Muscle of leg (tissue), 11 donors: ENCODE measurements around the gene MRPL42. TPM values are rescaled to one million over a fixed set of nuclear protein-coding genes. Genes with fewer than 3 reads are reported as not detected.
"Not testable (repeated sequence)": the region's sequence is repeated elsewhere in the genome, so short reads cannot be mapped to it uniquely, and the experiment has no call there.

Source experiments
- DNase-seq: peaks from one replicate; pipeline ENCODE4 v3.0.0; 2013
- H3K27ac ChIP-seq: one replicate; pipeline ENCODE4 v1.5.1; 2013; ENCODE audit warnings: mild to moderate bottlenecking, low read length, control low read depth
- H3K27me3 ChIP-seq: one replicate; pipeline ENCODE4 v1.6.1; 2013; ENCODE audit warnings: low read length; ENCODE audit not compliant: control insufficient read depth, insufficient read depth
- H3K36me3 ChIP-seq: one replicate; pipeline ENCODE4 v1.6.1; 2013; ENCODE audit warnings: low read length; ENCODE audit not compliant: control insufficient read depth, insufficient read depth
- H3K4me1 ChIP-seq: one replicate; pipeline ENCODE4 v1.6.1; 2013; ENCODE audit warnings: low read length; ENCODE audit not compliant: control insufficient read depth, insufficient read depth
- H3K4me3 ChIP-seq: one replicate; pipeline ENCODE4 v1.5.1; 2013; ENCODE audit warnings: low read length, control low read depth
- H3K9me3 ChIP-seq: replicated peaks from 2 replicates; pipeline ENCODE4 v1.6.1; 2013; ENCODE audit warnings: low read depth, low read length; ENCODE audit not compliant: control insufficient read depth
- WGBS: methylation state at CpG from one replicate; pipeline ENCODE4 v1.1.5; 2013; ENCODE audit warnings: missing lambda C conversion rate; ENCODE audit not compliant: insufficient coverage; 5-methylcytosine and 5-hydroxymethylcytosine counted together
- polyA plus RNA-seq, 8 donors: library from polyadenylated mRNA; unstranded; fragments of 120-200 nt; gene quantifications; one replicate each; pipeline versions ENCODE4 v1.2.1 to v1.2.3, GENCODE V29; 2013; ENCODE audit warnings: inconsistent platforms in 1 of 8, low replicate concordance in 1 of 8; ENCODE audit not compliant: insufficient read length in 8 of 8, insufficient read depth in 1 of 8
- total RNA-seq: library from RNA; stranded (reverse); fragments of 120-200 nt; gene quantifications from one replicate; pipeline ENCODE4 v1.2.4, GENCODE V29; 2013

Gene MRPL42
- total and polyA plus RNA-seq, 9 donors, result 29.5 to 44.9 (median 31.8) TPM

DNA sequence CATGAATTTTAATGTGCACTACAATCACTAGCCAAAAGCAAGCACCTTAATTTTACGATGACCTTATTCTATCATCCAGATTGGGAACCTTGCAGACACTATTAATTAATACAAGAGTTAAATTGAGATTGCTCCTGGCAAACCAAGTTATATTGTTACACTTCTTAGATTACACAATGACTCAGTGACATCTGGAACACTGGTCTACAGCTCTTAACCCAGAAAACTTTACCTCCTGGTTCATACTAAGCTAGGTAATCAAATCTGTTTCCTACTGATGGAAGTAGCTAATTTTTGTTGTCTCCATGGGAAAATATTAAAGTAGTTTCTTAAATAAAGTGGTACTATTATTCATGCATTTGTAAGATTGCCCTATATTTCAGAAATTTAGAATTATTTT lies 25.5 kb downstream of the MRPL42 start:
- not testable (repeated sequence) for H3K27me3 ChIP-seq, DNase-seq
- H3K36me3 ChIP-seq, result peaks cover 23% of the 10 kb centered on the region

DNA sequence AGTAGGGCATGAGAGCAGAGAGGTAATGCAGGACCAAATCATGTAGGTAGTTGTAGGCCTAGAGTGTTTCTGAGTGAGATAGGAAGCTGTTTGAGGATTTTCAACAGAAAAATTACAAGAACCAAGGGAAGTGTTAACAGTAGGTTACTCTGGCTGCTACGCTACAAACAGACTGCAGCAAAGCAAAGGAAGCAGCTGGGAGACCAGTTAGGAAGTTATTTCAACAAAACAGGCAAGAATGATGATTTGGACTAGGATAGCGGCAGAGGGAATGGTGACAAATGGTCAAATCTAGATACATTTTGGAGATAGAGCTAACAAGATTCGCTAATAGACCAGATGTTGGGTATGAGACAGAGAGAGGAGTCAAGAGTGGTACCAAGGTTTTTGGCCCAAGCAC lies 26.8 kb downstream of the MRPL42 start:
- DNase-seq, result no peak

More for the DNA sequence above, 25.5 kb downstream of the MRPL42 start:
- H3K9me3 ChIP-seq, H3K27ac ChIP-seq, H3K4me3 ChIP-seq, H3K4me1 ChIP-seq: not testable (repeated sequence)
- no CpG with 5 or more reads among the region's 1 CpG for WGBS

DNA sequence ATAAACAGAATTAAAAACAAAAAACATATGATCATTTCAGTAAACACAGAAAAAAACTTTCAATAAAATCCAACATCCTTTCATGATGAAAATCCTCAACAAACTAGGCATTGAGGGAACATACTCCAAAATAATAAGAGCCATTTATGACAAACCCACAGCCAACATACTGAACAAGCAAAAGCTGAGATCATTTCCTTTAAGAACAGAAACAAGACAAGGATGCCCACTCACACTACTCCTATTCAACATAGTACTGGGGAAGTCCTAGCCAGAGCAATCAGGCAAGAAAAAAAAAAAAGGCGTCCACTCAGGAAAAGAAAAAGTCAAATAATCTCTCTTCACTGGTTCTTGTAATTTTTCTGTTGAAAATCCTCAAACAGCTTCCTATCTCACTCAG lies 30.1 kb downstream of the MRPL42 start:
- Histone ChIP-seq H3K27me3 (no peaks in the 10 kb centered on the region), H3K36me3 (peaks cover 16% of the 10 kb centered on the region), H3K27ac (no peak overlapping the region), H3K4me1 (no peaks in the 10 kb centered on the region), H3K4me3 (no peak overlapping the region), H3K9me3 (no peaks in the 10 kb centered on the region)
- DNase-seq, result no peak
- WGBS, result no CpG with 5 or more reads among the region's 1 CpG

More for the DNA sequence above, 26.8 kb downstream of the MRPL42 start:
- Histone ChIP-seq H3K36me3 (peaks cover 23% of the 10 kb centered on the region), H3K27ac (no peak overlapping the region), H3K4me1 (no peaks in the 10 kb centered on the region), H3K4me3 (no peak overlapping the region), H3K9me3 (no peaks in the 10 kb centered on the region), H3K27me3 (no peaks in the 10 kb centered on the region)
- 85% methylated on average over 3 of the region's 3 CpGs for WGBS

DNA sequence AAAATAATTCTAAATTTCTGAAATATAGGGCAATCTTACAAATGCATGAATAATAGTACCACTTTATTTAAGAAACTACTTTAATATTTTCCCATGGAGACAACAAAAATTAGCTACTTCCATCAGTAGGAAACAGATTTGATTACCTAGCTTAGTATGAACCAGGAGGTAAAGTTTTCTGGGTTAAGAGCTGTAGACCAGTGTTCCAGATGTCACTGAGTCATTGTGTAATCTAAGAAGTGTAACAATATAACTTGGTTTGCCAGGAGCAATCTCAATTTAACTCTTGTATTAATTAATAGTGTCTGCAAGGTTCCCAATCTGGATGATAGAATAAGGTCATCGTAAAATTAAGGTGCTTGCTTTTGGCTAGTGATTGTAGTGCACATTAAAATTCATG lies 31.5 kb downstream of the MRPL42 start:
- H3K9me3 ChIP-seq, H3K4me1 ChIP-seq, H3K27ac ChIP-seq, DNase-seq, H3K4me3 ChIP-seq, H3K27me3 ChIP-seq: not testable (repeated sequence)
- H3K36me3 ChIP-seq, result peaks cover 18% of the 10 kb centered on the region
- no CpG with 5 or more reads among the region's 1 CpG for WGBS

DNA sequence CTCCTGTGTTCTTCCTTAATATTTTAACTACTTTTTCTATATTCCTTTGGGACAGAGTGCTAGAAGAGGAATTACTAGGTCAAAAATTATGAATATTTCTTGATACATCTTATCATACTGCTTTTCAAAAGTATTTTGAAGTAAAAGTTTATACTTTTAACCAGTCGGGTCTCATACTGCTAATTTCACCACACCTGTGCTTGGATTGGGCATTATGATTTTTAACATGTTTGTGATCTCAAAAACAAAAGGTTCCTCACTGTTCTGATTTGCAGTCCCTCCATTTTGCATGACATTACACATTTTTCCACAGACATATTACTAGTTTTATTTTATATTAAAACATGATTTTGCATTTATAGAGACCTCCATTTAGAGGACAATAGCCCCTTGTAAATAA lies 32.9 kb downstream of the MRPL42 start:
- Histone ChIP-seq H3K27ac (no peak overlapping the region), H3K4me3 (no peak overlapping the region), H3K27me3 (no peaks in the 10 kb centered on the region), H3K4me1 (no peaks in the 10 kb centered on the region), H3K36me3 (peaks cover 15% of the 10 kb centered on the region), H3K9me3 (no peaks in the 10 kb centered on the region)
- no CpG with 5 or more reads among the region's 1 CpG for whole genome bisulfite sequencing
- DNase-seq, result no peak

DNA sequence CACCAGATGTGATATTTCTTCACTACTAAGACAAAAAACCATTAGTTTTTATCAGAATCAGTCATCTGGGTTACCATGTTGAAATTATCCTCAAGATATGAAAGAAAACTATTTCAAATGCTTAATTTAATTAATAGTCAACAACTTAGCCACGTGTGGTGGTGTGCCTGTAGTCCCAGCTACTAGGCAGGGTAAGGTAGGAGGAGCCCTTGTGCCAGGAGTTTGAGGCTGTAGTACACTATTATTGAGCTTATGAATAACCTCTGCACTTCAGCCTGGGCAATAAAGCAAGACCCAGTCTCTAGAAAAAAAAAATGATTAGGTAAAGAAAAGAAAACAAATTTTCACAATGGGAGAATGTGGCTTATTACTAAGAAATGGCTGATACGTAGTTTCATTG lies 33.4 kb downstream of the MRPL42 start:
- no peak for DNase-seq
- H3K4me3 ChIP-seq, result no peak overlapping the region
- H3K27ac ChIP-seq, result no peak overlapping the region
- no peaks in the 10 kb centered on the region for H3K27me3 ChIP-seq
- H3K4me1 ChIP-seq, result no peaks in the 10 kb centered on the region
- no CpG with 5 or more reads among the region's 2 CpGs for WGBS
- peaks cover 15% of the 10 kb centered on the region for H3K36me3 ChIP-seq
- no peaks in the 10 kb centered on the region for H3K9me3 ChIP-seq

DNA sequence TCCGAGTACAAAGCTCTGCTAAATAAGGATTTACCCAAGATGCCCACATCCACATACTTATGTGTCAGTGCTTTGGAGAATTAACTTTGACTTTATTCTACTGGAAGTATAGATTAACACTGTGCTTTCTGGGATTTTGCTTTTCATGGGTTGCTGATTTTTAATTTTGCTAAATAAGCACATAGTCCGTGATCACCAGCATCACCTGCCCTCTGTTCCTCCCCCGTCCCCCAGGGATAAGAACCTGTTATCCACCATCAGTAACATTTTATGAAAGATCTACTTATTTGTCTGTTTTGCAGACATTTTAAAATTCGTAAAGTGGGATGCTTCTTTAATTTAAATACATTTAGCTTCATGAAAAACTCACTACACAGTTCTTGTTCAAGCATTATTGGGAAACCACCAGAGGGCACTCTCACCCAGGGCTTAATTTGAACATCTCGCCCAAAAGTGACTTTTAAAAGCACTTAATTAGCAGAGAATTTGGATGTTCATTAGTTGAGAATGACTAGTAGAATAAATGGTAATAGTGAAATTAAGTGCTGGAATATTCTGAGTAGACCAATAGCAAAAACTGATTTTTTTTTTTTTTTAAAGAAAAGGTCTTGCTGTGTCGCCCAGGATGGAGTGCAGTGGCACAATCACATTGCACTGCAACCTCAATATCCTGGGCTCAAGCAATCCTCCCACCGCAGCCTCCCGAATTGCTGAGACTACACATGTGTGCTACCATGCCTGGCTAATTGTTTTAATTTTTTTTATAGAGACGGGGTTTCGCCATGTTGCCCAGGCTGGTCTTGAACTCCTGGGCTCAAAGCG lies 35.7 kb downstream of the MRPL42 start:
- H3K4me1 ChIP-seq, result no peaks in the 10 kb centered on the region
- H3K27ac ChIP-seq, result no peak overlapping the region
- no peak overlapping the region for H3K4me3 ChIP-seq
- H3K36me3 ChIP-seq, result peaks cover 6% of the 10 kb centered on the region
- no peaks in the 10 kb centered on the region for H3K9me3 ChIP-seq
- H3K27me3 ChIP-seq, result no peaks in the 10 kb centered on the region
- DNase-seq, result peak; percentile 54
- WGBS, result 80% methylated on average over 3 of the region's 11 CpGs

DNA sequence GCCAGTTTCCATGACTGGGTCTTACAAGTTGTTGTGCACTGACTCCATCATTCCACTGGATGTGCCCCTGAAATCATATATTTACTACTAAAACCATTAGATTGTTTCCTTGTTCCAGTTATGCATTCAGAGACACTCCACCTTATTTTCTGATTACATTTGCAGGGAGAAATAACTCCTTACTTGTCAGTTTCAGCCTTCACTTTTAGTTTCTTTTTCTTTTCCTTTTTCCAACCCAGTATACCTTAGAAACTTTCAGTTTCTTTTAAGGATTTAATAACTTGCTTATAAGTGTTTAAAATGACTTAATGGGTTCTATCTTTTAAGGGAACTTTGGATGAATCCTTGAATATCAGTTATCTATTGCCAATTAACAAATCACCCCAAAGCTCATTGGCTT lies 39.9 kb downstream of the MRPL42 start:
- Histone ChIP-seq H3K27me3 (no peaks in the 10 kb centered on the region), H3K9me3 (no peaks in the 10 kb centered on the region), H3K27ac (no peak overlapping the region), H3K4me3 (no peak overlapping the region), H3K4me1 (no peaks in the 10 kb centered on the region), H3K36me3 (peaks cover 6% of the 10 kb centered on the region)
- no peak for DNase-seq

DNA sequence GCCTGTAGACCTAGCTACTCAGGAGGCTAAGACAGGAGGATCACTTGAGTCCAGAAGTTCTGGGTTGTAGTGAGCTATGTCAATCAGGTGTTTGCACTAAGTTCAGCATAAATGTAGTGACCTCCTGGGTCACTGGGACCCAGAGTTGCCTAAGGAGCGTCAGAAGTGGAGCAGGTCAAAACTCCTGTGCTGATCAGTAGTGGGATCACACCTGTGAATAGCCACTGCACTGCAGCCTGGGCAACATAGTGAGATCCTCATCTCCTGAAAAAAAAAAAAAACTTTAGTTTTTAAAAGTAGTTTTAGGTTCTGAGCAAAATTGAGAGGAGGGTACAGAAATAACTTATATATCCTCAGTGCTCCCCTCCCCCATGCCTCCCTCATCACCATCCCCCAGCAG lies 42.2 kb downstream of the MRPL42 start:
- H3K4me3 ChIP-seq, result no peak overlapping the region
- 100% methylated on average over 1 of the region's 1 CpG for WGBS

DNA sequence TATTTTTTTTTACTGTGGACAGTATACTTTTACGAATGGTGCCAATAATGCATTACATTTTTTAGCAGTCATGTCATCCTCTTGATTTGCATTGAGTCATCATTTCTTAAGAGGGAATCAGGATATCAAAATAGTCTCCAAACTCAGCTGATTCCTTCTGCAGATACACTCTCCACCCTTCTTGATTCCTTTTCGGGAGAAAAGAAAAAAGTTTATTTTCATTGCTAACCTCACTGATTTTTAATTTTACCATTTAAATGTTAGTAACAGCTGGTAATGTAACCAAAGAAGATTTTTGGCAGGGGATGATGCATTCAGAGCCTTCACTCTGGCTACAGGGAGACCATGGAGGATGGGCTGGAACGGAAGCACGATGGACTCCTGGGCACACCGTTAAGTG lies 47.5 kb downstream of the MRPL42 start:
- Histone ChIP-seq H3K27me3 (no peaks in the 10 kb centered on the region), H3K4me1 (peaks cover 2% of the 10 kb centered on the region), H3K9me3 (no peaks in the 10 kb centered on the region), H3K27ac (no peak overlapping the region), H3K36me3 (no peaks in the 10 kb centered on the region), H3K4me3 (no peak overlapping the region)
- DNase-seq, result peak; percentile 71
- 39% methylated on average over 3 of the region's 5 CpGs for WGBS

More for the DNA sequence above, 42.2 kb downstream of the MRPL42 start:
- DNase-seq, result no peak
- no peaks in the 10 kb centered on the region for H3K9me3 ChIP-seq
- no peaks in the 10 kb centered on the region for H3K27me3 ChIP-seq
- no peaks in the 10 kb centered on the region for H3K4me1 ChIP-seq
- no peak overlapping the region for H3K27ac ChIP-seq
- H3K36me3 ChIP-seq, result no peaks in the 10 kb centered on the region

DNA sequence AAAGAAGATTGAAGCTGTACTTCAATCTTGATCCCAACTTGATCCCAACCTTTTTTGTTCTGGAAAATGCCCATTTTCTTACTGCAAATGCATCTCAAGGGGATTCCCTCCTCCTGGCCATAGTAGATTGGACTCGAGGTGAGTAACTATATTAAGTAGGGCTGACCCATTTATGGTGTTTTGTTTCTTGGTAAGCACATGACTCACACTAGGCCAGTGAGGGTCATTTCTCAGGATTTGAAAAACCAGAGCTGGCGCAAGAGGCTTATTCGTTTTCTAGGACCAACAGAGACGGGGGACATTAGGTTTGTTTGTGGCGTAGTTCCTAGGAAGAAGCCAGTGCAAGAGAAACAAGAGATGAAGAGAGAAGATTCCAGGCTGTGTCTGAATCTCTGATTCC lies 51.4 kb downstream of the MRPL42 start:
- Histone ChIP-seq H3K36me3 (no peaks in the 10 kb centered on the region), H3K4me3 (no peak overlapping the region), H3K4me1 (peaks cover 2% of the 10 kb centered on the region), H3K27ac (no peak overlapping the region), H3K27me3 (no peaks in the 10 kb centered on the region), H3K9me3 (no peaks in the 10 kb centered on the region)
- no peak for DNase-seq
- whole genome bisulfite sequencing, result 93% methylated on average over 2 of the region's 5 CpGs
